ENCODE results near the gene JAKMIP1. TPM values are rescaled to one million over a fixed set of nuclear protein-coding genes. Genes with fewer than 3 reads are reported as not detected.

Gene JAKMIP1
- total RNA-seq, 1 experiment from 2014 or later = not detected

GRCh38 chr4:6232836-6233785 is 32.8 kb upstream of the JAKMIP1 start:
- H3K27me3 ChIP-seq (ENCODE audit: insufficient read depth, low read depth) = peaks cover 48% of the 10 kb centered on the region
- H3K4me3 ChIP-seq = no peak overlapping the region
- H3K79me2 ChIP-seq (ENCODE audit: low read depth) = no peaks in the 10 kb centered on the region
- H2AFZ ChIP-seq = no peak overlapping the region
- H4K20me1 ChIP-seq (ENCODE audit: insufficient read depth) = no peaks in the 10 kb centered on the region
- H3F3A ChIP-seq (ENCODE audit: insufficient read depth, low read depth) = no peaks in the 10 kb centered on the region
- POLR2A ChIA-PET (ENCODE audit: unreplicated experiment) = no interaction called here
- H3K9me3 ChIP-seq (ENCODE audit: insufficient read depth, low read depth) = no peaks in the 10 kb centered on the region
- CTCF ChIA-PET = no interaction called here
- intact Hi-C loops (cut with micrococcal nuclease; ENCODE audit: unreplicated experiment) = no loop called here
- no peak overlapping the region for H3K4me2 ChIP-seq
- no peak overlapping the region for H3K27ac ChIP-seq
- BruUV-seq (replicated peaks) = no TSS peak
- no peaks in the 10 kb centered on the region for H3K9me2 ChIP-seq (ENCODE audit: insufficient read depth)
- no peaks in the 10 kb centered on the region for H3K36me3 ChIP-seq (ENCODE audit: low read depth)
- H3K4me1 ChIP-seq (replicated peaks; ENCODE audit: insufficient read depth) = no peaks in the 10 kb centered on the region
- TF ChIP-seq EZH2 (IDR thresholded peaks at IDR 0.05; ENCODE audit: low read depth) = no peak
- TF ChIP-seq CTCF (conservative IDR thresholded peaks at IDR 0.05) = no peak
- no peak for DNase-seq

- POLR2A ChIA-PET (ENCODE audit: unreplicated experiment) = no interaction called here
- Histone ChIP-seq H3K79me2 (ENCODE audit: low read depth) (no peaks in the 10 kb centered on the region), H3K9me3 (ENCODE audit: insufficient read depth, low read depth) (no peaks in the 10 kb centered on the region), H3K4me3 (no peak overlapping the region), H3K4me1 (replicated peaks; ENCODE audit: insufficient read depth) (no peaks in the 10 kb centered on the region), H3F3A (ENCODE audit: insufficient read depth, low read depth) (no peaks in the 10 kb centered on the region), H4K20me1 (ENCODE audit: insufficient read depth) (no peaks in the 10 kb centered on the region), H3K4me2 (no peak overlapping the region), H3K9me2 (ENCODE audit: insufficient read depth) (no peaks in the 10 kb centered on the region), H3K27ac (no peak overlapping the region), H2AFZ (no peak overlapping the region), H3K36me3 (ENCODE audit: low read depth) (no peaks in the 10 kb centered on the region), H3K27me3 (ENCODE audit: insufficient read depth, low read depth) (peaks cover 48% of the 10 kb centered on the region)
- no TSS peak for BruUV-seq (replicated peaks)
- intact Hi-C loops (cut with micrococcal nuclease; ENCODE audit: unreplicated experiment) = no loop called here
- CTCF ChIA-PET = no interaction called here
- no peak for DNase-seq
- TF ChIP-seq EZH2 (IDR thresholded peaks at IDR 0.05; ENCODE audit: low read depth) (no peak), CTCF (conservative IDR thresholded peaks at IDR 0.05) (no peak)
Measured at GRCh38 chr4:6231663-6232165, 31.4 kb upstream of the JAKMIP1 start.

DNA sequence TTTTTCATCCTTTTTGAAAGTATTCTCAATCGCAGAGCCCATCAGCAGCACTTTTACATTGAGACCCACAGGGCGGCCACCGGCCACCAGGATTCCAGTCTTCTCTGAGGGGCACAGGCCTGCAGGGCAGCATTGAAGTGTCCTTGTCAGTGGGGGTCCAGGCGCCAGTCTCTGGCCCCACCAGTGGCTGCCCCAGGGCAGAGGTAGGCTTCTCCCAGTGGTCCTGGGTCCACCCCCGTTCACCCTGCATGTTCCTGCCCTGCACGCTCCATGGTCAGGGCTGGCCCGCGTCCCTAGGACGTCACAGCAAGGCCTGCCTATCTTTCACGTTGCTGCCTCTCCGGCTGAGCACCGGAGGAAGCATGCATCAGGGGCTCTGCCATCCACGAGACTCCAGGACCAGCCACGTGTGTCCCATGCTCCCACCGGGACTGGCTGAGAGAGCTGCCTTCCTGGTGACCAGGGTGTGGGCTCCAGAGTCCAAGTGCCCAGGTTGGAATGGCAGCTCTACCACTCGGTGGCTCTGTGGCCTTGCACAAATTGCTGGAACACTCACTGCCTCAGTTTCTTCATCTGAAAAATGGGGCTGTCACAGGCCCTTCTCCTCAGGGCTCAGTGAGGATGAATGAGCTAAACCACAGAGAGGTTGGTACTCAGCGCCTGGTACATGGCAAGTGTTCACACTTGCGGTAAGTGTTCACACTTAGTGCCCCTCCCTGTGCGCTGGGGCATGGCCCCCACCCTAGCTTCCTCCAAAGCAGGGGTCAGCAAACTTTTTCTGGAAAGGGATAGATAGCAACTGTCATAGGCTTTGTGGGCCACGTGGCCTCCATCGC is 30.7 kb upstream of the JAKMIP1 start:
- CTCF ChIA-PET = no interaction called here

More for the DNA sequence above, 30.7 kb upstream of the JAKMIP1 start:
- H3K27ac ChIP-seq = no peak overlapping the region
- H4K20me1 ChIP-seq (ENCODE audit: insufficient read depth) = no peaks in the 10 kb centered on the region
- no peak overlapping the region for H2AFZ ChIP-seq
- H3K4me3 ChIP-seq = no peak overlapping the region
- POLR2A ChIA-PET (ENCODE audit: unreplicated experiment) = no interaction called here
- H3K79me2 ChIP-seq (ENCODE audit: low read depth) = no peaks in the 10 kb centered on the region
- no peaks in the 10 kb centered on the region for H3K9me3 ChIP-seq (ENCODE audit: insufficient read depth, low read depth)
- DNase-seq = no peak
- H3K4me1 ChIP-seq (replicated peaks; ENCODE audit: insufficient read depth) = no peaks in the 10 kb centered on the region
- no peak overlapping the region for H3K4me2 ChIP-seq
- intact Hi-C loops (cut with micrococcal nuclease; ENCODE audit: unreplicated experiment) = no loop called here
- TF ChIP-seq EZH2 (IDR thresholded peaks at IDR 0.05; ENCODE audit: low read depth) (no peak), CTCF (conservative IDR thresholded peaks at IDR 0.05) (no peak)
- peaks cover 44% of the 10 kb centered on the region for H3K27me3 ChIP-seq (ENCODE audit: insufficient read depth, low read depth)
- no peaks in the 10 kb centered on the region for H3K36me3 ChIP-seq (ENCODE audit: low read depth)
- no peaks in the 10 kb centered on the region for H3F3A ChIP-seq (ENCODE audit: insufficient read depth, low read depth)
- H3K9me2 ChIP-seq (ENCODE audit: insufficient read depth) = no peaks in the 10 kb centered on the region
- BruUV-seq (replicated peaks) = no TSS peak

Data from PC-9 (cell line).